GM23338 (cell line): ENCODE data around the gene JMJD1C. TPM values are rescaled to one million over a fixed set of nuclear protein-coding genes. Genes with fewer than 3 reads are reported as not detected.

Experiments
- ATAC-seq: fragments of 200-7000 bp; cut with Tn5 transposase; 3 replicates; pipeline ENCODE4 v1.9.1; 2020
- DNase-seq: peaks from one replicate; pipeline ENCODE4 v3.0.0-alpha.2; 2015; ENCODE audit warnings: low spot score
- H2AFZ ChIP-seq: fragments of 200-600 bp; sonication (generic); 2 replicates; pipeline ENCODE4 v1.8.0; 2016; ENCODE audit warnings: antibody characterized with exemption, mild to moderate bottlenecking, moderate library complexity
- H3F3A ChIP-seq: fragments of 200-600 bp; sonication (generic); replicated peaks from 2 replicates; pipeline ENCODE4 v1.8.0; 2017; ENCODE audit warnings: antibody characterized with exemption, mixed run types, low read depth
- H3K27ac ChIP-seq: fragments of 200-600 bp; sonication (generic); 2 replicates; pipeline ENCODE4 v1.6.1; 2016; ENCODE audit warnings: low read depth
- H3K27me3 ChIP-seq: fragments of 200-600 bp; sonication (generic); 2 replicates; pipeline ENCODE4 v1.8.0; 2016; ENCODE audit warnings: mild to moderate bottlenecking, mixed run types, moderate library complexity; ENCODE audit not compliant: insufficient read depth
- H3K36me3 ChIP-seq: fragments of 200-600 bp; sonication (generic); 2 replicates; pipeline ENCODE4 v1.8.0; 2016; ENCODE audit warnings: mild to moderate bottlenecking; ENCODE audit not compliant: insufficient read depth
- H3K4me1 ChIP-seq: fragments of 200-600 bp; sonication (generic); 2 replicates; pipeline ENCODE4 v1.8.0; 2016; ENCODE audit warnings: mild to moderate bottlenecking, moderate library complexity; ENCODE audit not compliant: insufficient read depth
- H3K4me2 ChIP-seq: fragments of 200-600 bp; sonication (generic); 2 replicates; pipeline ENCODE4 v1.7.1; 2017; ENCODE audit warnings: mixed run types
- H3K4me3 ChIP-seq: fragments of 200-600 bp; sonication (generic); 2 replicates; pipeline ENCODE4 v1.6.1; 2016; ENCODE audit warnings: mixed run types
- H3K79me2 ChIP-seq: fragments of 200-600 bp; sonication (generic); replicated peaks from 2 replicates; pipeline ENCODE4 v1.8.0; 2017; ENCODE audit warnings: mild to moderate bottlenecking; ENCODE audit not compliant: insufficient read depth
- H3K9me2 ChIP-seq: fragments of 200-600 bp; sonication (generic); 2 replicates; pipeline ENCODE4 v1.8.0; 2017; ENCODE audit not compliant: insufficient read depth
- H4K20me1 ChIP-seq: fragments of 200-600 bp; sonication (generic); replicated peaks from 2 replicates; pipeline ENCODE4 v1.8.0; 2017; ENCODE audit warnings: mild to moderate bottlenecking; ENCODE audit not compliant: insufficient read depth
- H3K27ac Mint-ChIP-seq: 2 replicates; pipeline ENCODE4 v1.8.0; 2020; ENCODE audit warnings: inconsistent platforms, mild to moderate bottlenecking, moderate library complexity, mixed read lengths
- H3K27me3 Mint-ChIP-seq: 3 replicates; pipeline ENCODE4 v1.8.0; 2022; ENCODE audit warnings: low read depth, mild to moderate bottlenecking, moderate library complexity, mixed read lengths, inconsistent platforms; ENCODE audit not compliant: insufficient read depth, poor library complexity
- H3K36me3 Mint-ChIP-seq: 3 replicates; pipeline ENCODE4 v1.8.0; 2021; ENCODE audit warnings: low read depth, mild to moderate bottlenecking, inconsistent platforms, moderate library complexity, mixed read lengths
- H3K4me1 Mint-ChIP-seq: 3 replicates; pipeline ENCODE4 v1.8.0; 2020; ENCODE audit warnings: mild to moderate bottlenecking, inconsistent platforms, mixed read lengths
- H3K4me3 Mint-ChIP-seq: 3 replicates; pipeline ENCODE4 v1.8.0; 2021; ENCODE audit warnings: moderate library complexity, mild to moderate bottlenecking, inconsistent platforms, mixed read lengths
- H3K9me3 Mint-ChIP-seq: 3 replicates; pipeline ENCODE4 v1.8.0; 2020; ENCODE audit warnings: moderate library complexity, mild to moderate bottlenecking, inconsistent platforms, mixed read lengths
- CREB1 ChIP-seq: fragments of 250-450 bp; sonication (Bioruptor Pico); IDR thresholded peaks from 2 replicates; pipeline ENCODE4 v1.5.0; 2020; ENCODE audit warnings: low read depth, mild to moderate bottlenecking, moderate library complexity
- EZH2 ChIP-seq: fragments of 200-600 bp; sonication (generic); IDR thresholded peaks from one replicate; pipeline ENCODE4 v1.8.0; 2017; ENCODE audit warnings: antibody characterized with exemption, mild to moderate bottlenecking, low read depth; ENCODE audit not compliant: unreplicated experiment
- EZH2phosphoT487 ChIP-seq: fragments of 200-600 bp; sonication (generic); IDR thresholded peaks from one replicate; pipeline ENCODE4 v1.8.1; 2018; ENCODE audit warnings: antibody characterized with exemption; ENCODE audit not compliant: unreplicated experiment
- JUNB ChIP-seq: IDR thresholded peaks from one replicate; pipeline ENCODE4 v1.6.1; 2016; ENCODE audit warnings: antibody characterized with exemption; ENCODE audit not compliant: unreplicated experiment
- NANOG ChIP-seq: IDR thresholded peaks from 2 replicates; pipeline ENCODE4 v1.6.1; 2016; ENCODE audit warnings: antibody characterized with exemption, borderline replicate concordance
- POLR2AphosphoS5 ChIP-seq: IDR thresholded peaks from 2 replicates; pipeline ENCODE4 v1.6.1; 2016; ENCODE audit warnings: antibody characterized with exemption, low read depth
- STAT1 ChIP-seq: IDR thresholded peaks from one replicate; pipeline ENCODE4 v1.6.1; 2016; ENCODE audit warnings: antibody characterized with exemption; ENCODE audit not compliant: unreplicated experiment
- ZNF114 ChIP-seq: fragments of 250-450 bp; sonication (Bioruptor Pico); IDR thresholded peaks from 2 replicates; pipeline ENCODE4 v1.5.0; 2020; ENCODE audit warnings: mild to moderate bottlenecking, moderate library complexity
- ZNF331 ChIP-seq: fragments of 250-450 bp; sonication (Bioruptor Pico); IDR thresholded peaks from 2 replicates; pipeline ENCODE4 v1.5.0; 2020; ENCODE audit warnings: low read depth, mild to moderate bottlenecking, moderate library complexity
- polyA plus RNA-seq: library from polyadenylated mRNA; unstranded; fragments of >200 nt; fragmentation: Nextera tagmentation; extraction: Ambion mirVana; gene quantifications from 2 replicates; pipeline ENCODE4 v1.2.1, GENCODE V29; 2016
- total RNA-seq: library from RNA; depleted of rRNA; stranded (reverse); fragments of >200 nt; shearing (Covaris generic); gene quantifications from 2 replicates; pipeline ENCODE4 v1.2.3, GENCODE V29; 2014
- TF ChIP-seq, protein P1 (sequence below): IDR thresholded peaks from one replicate; pipeline ENCODE4 v1.6.1; 2018; ENCODE audit warnings: antibody characterized with exemption; ENCODE audit not compliant: unreplicated experiment
- TF ChIP-seq, protein P2 (sequence below), 2 experiments: fragments of 200-600 bp in 1 of 2; sonication (generic) in 1 of 2; conservative IDR thresholded peaks; 2 replicates each; pipeline versions ENCODE4 v1.5.1 to v1.6.1; 2016 to 2017; ENCODE audit warnings: antibody characterized with exemption in 2 of 2, low read depth in 2 of 2, mild to moderate bottlenecking in 2 of 2, moderate library complexity in 1 of 2
- TF ChIP-seq, protein P3 (sequence below): fragments of 250-450 bp; sonication (Bioruptor Pico); IDR thresholded peaks from 2 replicates; pipeline ENCODE4 v1.5.0; 2020; ENCODE audit warnings: mild to moderate bottlenecking, moderate library complexity
- TF ChIP-seq, protein P4 (sequence below): IDR thresholded peaks from 2 replicates; pipeline ENCODE4 v1.6.1; 2016; ENCODE audit warnings: antibody characterized with exemption

The JMJD1C gene
- total and polyA plus RNA-seq, 2 experiments from 2014 or later: 333 to 435 TPM

DNA sequence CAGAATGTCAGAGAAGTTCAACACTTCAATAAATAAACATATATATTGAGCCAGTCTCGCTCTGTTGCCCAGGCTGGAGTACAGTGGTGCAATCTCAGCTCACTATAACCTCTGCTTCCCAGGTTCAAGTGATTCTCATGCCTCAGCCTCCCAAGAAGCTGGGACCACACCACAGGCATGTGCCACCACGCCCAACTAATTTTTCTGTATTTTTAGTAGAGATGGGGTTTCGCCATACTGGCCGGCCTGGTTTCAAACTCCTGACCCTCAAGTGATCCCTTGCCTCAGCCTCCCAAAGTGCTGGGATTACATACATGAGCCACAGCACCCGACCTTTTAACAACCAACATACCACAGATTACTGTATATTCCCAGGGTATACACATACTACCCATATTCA is 134.2 kb downstream of the JMJD1C start:
- H3K36me3 Mint-ChIP-seq: no peaks in the 10 kb centered on the region
- H3K27me3 Mint-ChIP-seq: no peaks in the 10 kb centered on the region
- H3K27ac Mint-ChIP-seq: no peak overlapping the region
- TF ChIP-seq, protein P1, sequence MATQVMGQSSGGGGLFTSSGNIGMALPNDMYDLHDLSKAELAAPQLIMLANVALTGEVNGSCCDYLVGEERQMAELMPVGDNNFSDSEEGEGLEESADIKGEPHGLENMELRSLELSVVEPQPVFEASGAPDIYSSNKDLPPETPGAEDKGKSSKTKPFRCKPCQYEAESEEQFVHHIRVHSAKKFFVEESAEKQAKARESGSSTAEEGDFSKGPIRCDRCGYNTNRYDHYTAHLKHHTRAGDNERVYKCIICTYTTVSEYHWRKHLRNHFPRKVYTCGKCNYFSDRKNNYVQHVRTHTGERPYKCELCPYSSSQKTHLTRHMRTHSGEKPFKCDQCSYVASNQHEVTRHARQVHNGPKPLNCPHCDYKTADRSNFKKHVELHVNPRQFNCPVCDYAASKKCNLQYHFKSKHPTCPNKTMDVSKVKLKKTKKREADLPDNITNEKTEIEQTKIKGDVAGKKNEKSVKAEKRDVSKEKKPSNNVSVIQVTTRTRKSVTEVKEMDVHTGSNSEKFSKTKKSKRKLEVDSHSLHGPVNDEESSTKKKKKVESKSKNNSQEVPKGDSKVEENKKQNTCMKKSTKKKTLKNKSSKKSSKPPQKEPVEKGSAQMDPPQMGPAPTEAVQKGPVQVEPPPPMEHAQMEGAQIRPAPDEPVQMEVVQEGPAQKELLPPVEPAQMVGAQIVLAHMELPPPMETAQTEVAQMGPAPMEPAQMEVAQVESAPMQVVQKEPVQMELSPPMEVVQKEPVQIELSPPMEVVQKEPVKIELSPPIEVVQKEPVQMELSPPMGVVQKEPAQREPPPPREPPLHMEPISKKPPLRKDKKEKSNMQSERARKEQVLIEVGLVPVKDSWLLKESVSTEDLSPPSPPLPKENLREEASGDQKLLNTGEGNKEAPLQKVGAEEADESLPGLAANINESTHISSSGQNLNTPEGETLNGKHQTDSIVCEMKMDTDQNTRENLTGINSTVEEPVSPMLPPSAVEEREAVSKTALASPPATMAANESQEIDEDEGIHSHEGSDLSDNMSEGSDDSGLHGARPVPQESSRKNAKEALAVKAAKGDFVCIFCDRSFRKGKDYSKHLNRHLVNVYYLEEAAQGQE: no peak
- TF ChIP-seq ZNF331 (CRISPR knock-in tag): no peak
- no peak for TF ChIP-seq STAT1
- no peak for TF ChIP-seq ZNF114 (CRISPR knock-in tag)
- no peak for TF ChIP-seq CREB1
- TF ChIP-seq EZH2phosphoT487: no peak
- TF ChIP-seq NANOG: no peak
- TF ChIP-seq POLR2AphosphoS5: no peak
- TF ChIP-seq, protein P2, sequence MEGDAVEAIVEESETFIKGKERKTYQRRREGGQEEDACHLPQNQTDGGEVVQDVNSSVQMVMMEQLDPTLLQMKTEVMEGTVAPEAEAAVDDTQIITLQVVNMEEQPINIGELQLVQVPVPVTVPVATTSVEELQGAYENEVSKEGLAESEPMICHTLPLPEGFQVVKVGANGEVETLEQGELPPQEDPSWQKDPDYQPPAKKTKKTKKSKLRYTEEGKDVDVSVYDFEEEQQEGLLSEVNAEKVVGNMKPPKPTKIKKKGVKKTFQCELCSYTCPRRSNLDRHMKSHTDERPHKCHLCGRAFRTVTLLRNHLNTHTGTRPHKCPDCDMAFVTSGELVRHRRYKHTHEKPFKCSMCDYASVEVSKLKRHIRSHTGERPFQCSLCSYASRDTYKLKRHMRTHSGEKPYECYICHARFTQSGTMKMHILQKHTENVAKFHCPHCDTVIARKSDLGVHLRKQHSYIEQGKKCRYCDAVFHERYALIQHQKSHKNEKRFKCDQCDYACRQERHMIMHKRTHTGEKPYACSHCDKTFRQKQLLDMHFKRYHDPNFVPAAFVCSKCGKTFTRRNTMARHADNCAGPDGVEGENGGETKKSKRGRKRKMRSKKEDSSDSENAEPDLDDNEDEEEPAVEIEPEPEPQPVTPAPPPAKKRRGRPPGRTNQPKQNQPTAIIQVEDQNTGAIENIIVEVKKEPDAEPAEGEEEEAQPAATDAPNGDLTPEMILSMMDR (conservative IDR thresholded peaks at IDR 0.05; ENCODE audit: low read depth in 2 of 2): no peak
- no peak for TF ChIP-seq JUNB
- TF ChIP-seq, protein P3, sequence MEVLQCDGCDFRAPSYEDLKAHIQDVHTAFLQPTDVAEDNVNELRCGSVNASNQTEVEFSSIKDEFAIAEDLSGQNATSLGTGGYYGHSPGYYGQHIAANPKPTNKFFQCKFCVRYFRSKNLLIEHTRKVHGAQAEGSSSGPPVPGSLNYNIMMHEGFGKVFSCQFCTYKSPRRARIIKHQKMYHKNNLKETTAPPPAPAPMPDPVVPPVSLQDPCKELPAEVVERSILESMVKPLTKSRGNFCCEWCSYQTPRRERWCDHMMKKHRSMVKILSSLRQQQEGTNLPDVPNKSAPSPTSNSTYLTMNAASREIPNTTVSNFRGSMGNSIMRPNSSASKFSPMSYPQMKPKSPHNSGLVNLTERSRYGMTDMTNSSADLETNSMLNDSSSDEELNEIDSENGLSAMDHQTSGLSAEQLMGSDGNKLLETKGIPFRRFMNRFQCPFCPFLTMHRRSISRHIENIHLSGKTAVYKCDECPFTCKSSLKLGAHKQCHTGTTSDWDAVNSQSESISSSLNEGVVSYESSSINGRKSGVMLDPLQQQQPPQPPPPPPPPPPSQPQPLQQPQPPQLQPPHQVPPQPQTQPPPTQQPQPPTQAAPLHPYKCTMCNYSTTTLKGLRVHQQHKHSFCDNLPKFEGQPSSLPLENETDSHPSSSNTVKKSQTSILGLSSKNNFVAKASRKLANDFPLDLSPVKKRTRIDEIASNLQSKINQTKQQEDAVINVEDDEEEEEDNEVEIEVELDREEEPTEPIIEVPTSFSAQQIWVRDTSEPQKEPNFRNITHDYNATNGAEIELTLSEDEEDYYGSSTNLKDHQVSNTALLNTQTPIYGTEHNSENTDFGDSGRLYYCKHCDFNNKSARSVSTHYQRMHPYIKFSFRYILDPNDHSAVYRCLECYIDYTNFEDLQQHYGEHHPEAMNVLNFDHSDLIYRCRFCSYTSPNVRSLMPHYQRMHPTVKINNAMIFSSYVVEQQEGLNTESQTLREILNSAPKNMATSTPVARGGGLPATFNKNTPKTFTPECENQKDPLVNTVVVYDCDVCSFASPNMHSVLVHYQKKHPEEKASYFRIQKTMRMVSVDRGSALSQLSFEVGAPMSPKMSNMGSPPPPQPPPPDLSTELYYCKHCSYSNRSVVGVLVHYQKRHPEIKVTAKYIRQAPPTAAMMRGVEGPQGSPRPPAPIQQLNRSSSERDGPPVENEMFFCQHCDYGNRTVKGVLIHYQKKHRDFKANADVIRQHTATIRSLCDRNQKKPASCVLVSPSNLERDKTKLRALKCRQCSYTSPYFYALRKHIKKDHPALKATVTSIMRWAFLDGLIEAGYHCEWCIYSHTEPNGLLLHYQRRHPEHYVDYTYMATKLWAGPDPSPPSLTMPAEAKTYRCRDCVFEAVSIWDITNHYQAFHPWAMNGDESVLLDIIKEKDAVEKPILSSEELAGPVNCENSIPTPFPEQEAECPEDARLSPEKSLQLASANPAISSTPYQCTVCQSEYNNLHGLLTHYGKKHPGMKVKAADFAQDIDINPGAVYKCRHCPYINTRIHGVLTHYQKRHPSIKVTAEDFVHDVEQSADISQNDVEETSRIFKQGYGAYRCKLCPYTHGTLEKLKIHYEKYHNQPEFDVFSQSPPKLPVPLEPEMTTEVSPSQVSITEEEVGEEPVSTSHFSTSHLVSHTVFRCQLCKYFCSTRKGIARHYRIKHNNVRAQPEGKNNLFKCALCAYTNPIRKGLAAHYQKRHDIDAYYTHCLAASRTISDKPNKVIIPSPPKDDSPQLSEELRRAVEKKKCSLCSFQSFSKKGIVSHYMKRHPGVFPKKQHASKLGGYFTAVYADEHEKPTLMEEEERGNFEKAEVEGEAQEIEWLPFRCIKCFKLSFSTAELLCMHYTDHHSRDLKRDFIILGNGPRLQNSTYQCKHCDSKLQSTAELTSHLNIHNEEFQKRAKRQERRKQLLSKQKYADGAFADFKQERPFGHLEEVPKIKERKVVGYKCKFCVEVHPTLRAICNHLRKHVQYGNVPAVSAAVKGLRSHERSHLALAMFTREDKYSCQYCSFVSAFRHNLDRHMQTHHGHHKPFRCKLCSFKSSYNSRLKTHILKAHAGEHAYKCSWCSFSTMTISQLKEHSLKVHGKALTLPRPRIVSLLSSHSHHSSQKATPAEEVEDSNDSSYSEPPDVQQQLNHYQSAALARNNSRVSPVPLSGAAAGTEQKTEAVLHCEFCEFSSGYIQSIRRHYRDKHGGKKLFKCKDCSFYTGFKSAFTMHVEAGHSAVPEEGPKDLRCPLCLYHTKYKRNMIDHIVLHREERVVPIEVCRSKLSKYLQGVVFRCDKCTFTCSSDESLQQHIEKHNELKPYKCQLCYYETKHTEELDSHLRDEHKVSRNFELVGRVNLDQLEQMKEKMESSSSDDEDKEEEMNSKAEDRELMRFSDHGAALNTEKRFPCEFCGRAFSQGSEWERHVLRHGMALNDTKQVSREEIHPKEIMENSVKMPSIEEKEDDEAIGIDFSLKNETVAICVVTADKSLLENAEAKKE (CRISPR knock-in tag): no peak
- no peak for TF ChIP-seq EZH2
- TF ChIP-seq, protein P4, sequence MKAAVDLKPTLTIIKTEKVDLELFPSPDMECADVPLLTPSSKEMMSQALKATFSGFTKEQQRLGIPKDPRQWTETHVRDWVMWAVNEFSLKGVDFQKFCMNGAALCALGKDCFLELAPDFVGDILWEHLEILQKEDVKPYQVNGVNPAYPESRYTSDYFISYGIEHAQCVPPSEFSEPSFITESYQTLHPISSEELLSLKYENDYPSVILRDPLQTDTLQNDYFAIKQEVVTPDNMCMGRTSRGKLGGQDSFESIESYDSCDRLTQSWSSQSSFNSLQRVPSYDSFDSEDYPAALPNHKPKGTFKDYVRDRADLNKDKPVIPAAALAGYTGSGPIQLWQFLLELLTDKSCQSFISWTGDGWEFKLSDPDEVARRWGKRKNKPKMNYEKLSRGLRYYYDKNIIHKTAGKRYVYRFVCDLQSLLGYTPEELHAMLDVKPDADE: no peak
- no peaks in the 10 kb centered on the region for H3K27me3 ChIP-seq
- H3K4me3 Mint-ChIP-seq: no peak overlapping the region
- no peaks in the 10 kb centered on the region for H3K9me3 Mint-ChIP-seq
- no peak overlapping the region for H2AFZ ChIP-seq
- ATAC-seq: no peak
- no peak overlapping the region for H3K4me3 ChIP-seq
- no peaks in the 10 kb centered on the region for H3K9me2 ChIP-seq
- no peak overlapping the region for H3K4me2 ChIP-seq
- no peaks in the 10 kb centered on the region for H3F3A ChIP-seq
- H3K4me1 ChIP-seq: no peaks in the 10 kb centered on the region
- no peaks in the 10 kb centered on the region for H3K36me3 ChIP-seq
- no peak overlapping the region for H3K27ac ChIP-seq
- H3K4me1 Mint-ChIP-seq: no peaks in the 10 kb centered on the region
- H3K79me2 ChIP-seq: peaks cover 72% of the 10 kb centered on the region
- no peak for DNase-seq
- H4K20me1 ChIP-seq: no peaks in the 10 kb centered on the region
